Tibial nerve (tissue), 4 donors: ENCODE results near the gene DTWD1. TPM values are rescaled to one million over a fixed set of nuclear protein-coding genes. Genes with fewer than 3 reads are reported as not detected.

Source experiments
- DNase-seq, 2 donors: peaks; one replicate each; pipeline ENCODE4 v3.0.0-alpha.2; 2019; ENCODE audit warnings: low spot score in 2 of 2
- H3K27ac ChIP-seq, 4 donors: fragments of 200-600 bp; sonication (generic) in 3 of 4; one replicate each; pipeline ENCODE4 v1.5.1; 2017 to 2019; ENCODE audit warnings: mild to moderate bottlenecking in 1 of 4
- H3K27me3 ChIP-seq, 2 donors: fragments of 200-600 bp; sonication (generic) in 1 of 2; one replicate each; pipeline versions ENCODE4 v1.5.1 to v1.6.0; 2017 to 2019
- H3K36me3 ChIP-seq, 3 donors: fragments of 200-600 bp; sonication (generic); one replicate each; pipeline ENCODE4 v1.5.1; 2018 to 2019
- H3K4me1 ChIP-seq, 4 donors: fragments of 200-600 bp; sonication (generic) in 3 of 4; one replicate each; pipeline ENCODE4 v1.5.1; 2017 to 2019
- H3K4me3 ChIP-seq, 4 donors: fragments of 200-600 bp; sonication (generic) in 3 of 4; one replicate each; pipeline ENCODE4 v1.5.1; 2017 to 2019; ENCODE audit warnings: mild to moderate bottlenecking in 1 of 4, moderate library complexity in 1 of 4
- H3K9me3 ChIP-seq, 4 donors: fragments of 200-600 bp; sonication (generic) in 3 of 4; one replicate each; pipeline ENCODE4 v1.5.1; 2017 to 2019
- CTCF ChIP-seq, 5 experiments: fragments of 200-600 bp in 3 of 5; fragments of 450-650 bp in 2 of 5; sonication (generic) in 3 of 5; IDR thresholded peaks; one replicate each; pipeline ENCODE4 v1.5.1; 2016 to 2019; ENCODE audit warnings: antibody characterized with exemption in 5 of 5, mild to moderate bottlenecking in 3 of 5, moderate library complexity in 2 of 5
- EP300 ChIP-seq, 2 donors: sonication (generic); formaldehyde crosslinking; IDR thresholded peaks; one replicate each; pipeline ENCODE4 v1.6.1; 2017; ENCODE audit warnings: antibody characterized with exemption in 2 of 2, mild to moderate bottlenecking in 1 of 2
- POLR2A ChIP-seq, 2 donors: fragments of 450-650 bp; IDR thresholded peaks; one replicate each; pipeline ENCODE4 v1.6.1; 2017; ENCODE audit warnings: antibody characterized with exemption in 2 of 2, mild to moderate bottlenecking in 2 of 2, moderate library complexity in 2 of 2
- WGBS, 2 donors: methylation state at CpG; one replicate each; pipeline ENCODE4 v1.1.5; 2018; 5-methylcytosine and 5-hydroxymethylcytosine counted together
- total RNA-seq, 4 donors: library from RNA; depleted of rRNA; stranded (reverse); fragments of >200 nt; gene quantifications; one replicate each; pipeline ENCODE4 v1.1.0, GENCODE V29; 2016

The DTWD1 gene
- total RNA-seq, 4 donors from 2014 or later, result 16.1 to 42.9 (median 18.3) TPM

- no peak for TF ChIP-seq EP300 (IDR thresholded peaks at IDR 0.05)
- no peak for TF ChIP-seq CTCF (IDR thresholded peaks at IDR 0.05)
- TF ChIP-seq POLR2A (IDR thresholded peaks at IDR 0.05), result no peak
- Histone ChIP-seq H3K9me3 (no peaks in the 10 kb centered on the region), H3K36me3 (no peaks in the 10 kb centered on the region), H3K4me3 (no peak overlapping the region), H3K27ac (peak overlapping the region in 2 of 4 donors; percentile 59 to 66), H3K27me3 (no peaks in the 10 kb centered on the region), H3K4me1 (peaks cover 0 to 22% (median 4%) of the 10 kb centered on the region in 4 donors)
- DNase-seq, result no peak
Observed at GRCh38 chr15:49675041-49675440, 54.2 kb downstream of the DTWD1 start.

GRCh38 chr15:49678655-49679054, 57.8 kb downstream of the DTWD1 start:
- H3K4me3 ChIP-seq, result no peak overlapping the region
- H3K36me3 ChIP-seq, result no peaks in the 10 kb centered on the region
- no peaks in the 10 kb centered on the region for H3K27me3 ChIP-seq
- H3K9me3 ChIP-seq, result no peaks in the 10 kb centered on the region
- peaks cover 0 to 22% (median 4%) of the 10 kb centered on the region in 4 donors for H3K4me1 ChIP-seq
- DNase-seq, result no peak
- no peak overlapping the region for H3K27ac ChIP-seq
- WGBS, 2 donors, result 34 to 38% methylated on average over 4 of the region's 4 CpGs
- TF ChIP-seq POLR2A (IDR thresholded peaks at IDR 0.05), result no peak
- TF ChIP-seq EP300 (IDR thresholded peaks at IDR 0.05), result peak in 1 of 2 donors; percentile 17

GRCh38 chr15:49686599-49686998, 65.8 kb downstream of the DTWD1 start:
- DNase-seq, result no peak
- no peaks in the 10 kb centered on the region for H3K4me1 ChIP-seq
- TF ChIP-seq CTCF (IDR thresholded peaks at IDR 0.05), result no peak
- no peak for TF ChIP-seq POLR2A (IDR thresholded peaks at IDR 0.05)
- TF ChIP-seq EP300 (IDR thresholded peaks at IDR 0.05), result no peak
- H3K27me3 ChIP-seq, result no peaks in the 10 kb centered on the region
- H3K4me3 ChIP-seq, result no peak overlapping the region
- H3K36me3 ChIP-seq, result no peaks in the 10 kb centered on the region
- whole genome bisulfite sequencing, 2 donors, result 58 to 67% methylated on average over 1 of the region's 1 CpG
- no peaks in the 10 kb centered on the region for H3K9me3 ChIP-seq
- H3K27ac ChIP-seq, result no peak overlapping the region

GRCh38 chr15:49688135-49688790, 67.4 kb downstream of the DTWD1 start:
- Histone ChIP-seq H3K4me3 (no peak overlapping the region), H3K9me3 (no peaks in the 10 kb centered on the region), H3K27me3 (no peaks in the 10 kb centered on the region), H3K27ac (no peak overlapping the region), H3K36me3 (no peaks in the 10 kb centered on the region), H3K4me1 (no peaks in the 10 kb centered on the region)
- DNase-seq, result no peak
- TF ChIP-seq POLR2A (IDR thresholded peaks at IDR 0.05) (no peak), CTCF (IDR thresholded peaks at IDR 0.05) (no peak)
- 78 to 91% methylated on average over 3 of the region's 3 CpGs for WGBS, 2 donors

GRCh38 chr15:49692514-49693090, 71.8 kb downstream of the DTWD1 start:
- 67 to 71% methylated on average over 2 of the region's 2 CpGs for WGBS, 2 donors
- Histone ChIP-seq H3K9me3 (no peaks in the 10 kb centered on the region), H3K4me3 (no peak overlapping the region), H3K27me3 (no peaks in the 10 kb centered on the region), H3K4me1 (no peaks in the 10 kb centered on the region), H3K36me3 (no peaks in the 10 kb centered on the region), H3K27ac (no peak overlapping the region)
- no peak for DNase-seq
- TF ChIP-seq POLR2A (IDR thresholded peaks at IDR 0.05) (no peak), CTCF (IDR thresholded peaks at IDR 0.05) (no peak), EP300 (IDR thresholded peaks at IDR 0.05) (no peak)
